ENCODE data around the gene HSPB3. TPM values are rescaled to one million over a fixed set of nuclear protein-coding genes. Genes with fewer than 3 reads are reported as not detected.

The HSPB3 gene
- total RNA-seq, 2 experiments from 2014 or later = not detected

DNA sequence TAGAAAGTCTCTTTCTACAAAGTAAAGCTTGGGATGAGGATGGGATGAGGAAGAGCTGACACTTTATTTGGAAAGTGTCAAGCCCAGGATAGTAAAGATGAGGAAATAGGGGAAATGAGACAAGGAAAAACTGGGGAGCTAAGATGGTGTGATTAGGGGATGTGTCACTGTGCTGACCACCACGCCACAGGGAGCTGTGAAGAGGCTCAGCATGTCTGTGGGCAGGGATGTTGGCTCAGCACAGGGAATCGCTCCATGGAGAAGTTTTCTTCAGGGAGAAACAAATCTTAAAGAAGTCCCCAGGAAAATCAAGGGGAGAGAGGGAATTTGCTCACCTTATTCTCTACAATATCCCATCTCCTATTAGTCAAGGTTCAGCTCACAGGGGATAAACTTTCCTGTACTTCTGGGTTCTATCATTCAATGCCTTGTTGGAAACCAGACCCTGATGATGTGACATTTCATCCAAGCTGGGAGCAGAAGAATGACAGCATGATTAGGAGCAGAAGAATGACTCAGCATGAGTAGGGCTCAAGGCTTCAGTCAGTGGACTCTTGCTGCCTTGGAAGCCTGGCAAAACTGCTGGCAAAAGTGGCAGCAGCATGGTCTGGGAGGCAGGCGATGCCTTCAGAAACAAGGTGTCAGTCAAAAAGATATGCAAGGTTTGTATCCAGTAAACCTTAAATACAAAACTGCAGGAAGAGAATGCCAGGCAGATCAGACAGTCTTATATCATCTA is 4.9 kb downstream of the HSPB3 start:
- Mint-ChIP-seq H3K27me3 (peaks cover 15% of the 10 kb centered on the region), H3K36me3 (ENCODE audit: low read depth) (peaks cover 8% of the 10 kb centered on the region), H3K9me3 (peaks cover 3% of the 10 kb centered on the region), H3K4me1 (ENCODE audit: low read depth) (no peaks in the 10 kb centered on the region), H3K27ac (no peak overlapping the region), H3K4me3 (no peak overlapping the region)
- POLR2A ChIA-PET = no interaction called here
- CTCF ChIA-PET = no interaction called here
- H3K27ac ChIP-seq (ENCODE audit: low read depth in 1 of 2, low read length in 2 of 2) = no peak overlapping the region
- H3K4me3 ChIP-seq (ENCODE audit: low read length) = no peak overlapping the region
- H3K36me3 ChIP-seq (ENCODE audit: insufficient read depth, low read length) = no peaks in the 10 kb centered on the region
- peaks cover 0 to 9% of the 10 kb centered on the region in 2 experiments for H3K27me3 ChIP-seq (ENCODE audit: control insufficient read depth in 1 of 2, insufficient read depth in 2 of 2, low read length in 2 of 2)
- intact Hi-C loops (cut with DNase I, micrococcal nuclease) = no loop called here
- ATAC-seq (ENCODE audit: poor library complexity) = no peak
- peaks cover 3 to 5% of the 10 kb centered on the region in 2 experiments for H3K9me3 ChIP-seq (ENCODE audit: control insufficient read depth in 1 of 2, insufficient read depth in 1 of 2, low read length in 2 of 2)
- TF ChIP-seq CTCF (IDR thresholded peaks at IDR 0.05) = no peak
- DNase-seq = no peak
- H3K4me1 ChIP-seq (ENCODE audit: insufficient read depth, low read length) = no peaks in the 10 kb centered on the region

- Mint-ChIP-seq H3K4me1 (ENCODE audit: low read depth) (no peaks in the 10 kb centered on the region), H3K9me3 (peaks cover 3% of the 10 kb centered on the region), H3K27ac (no peak overlapping the region), H3K36me3 (ENCODE audit: low read depth) (peaks cover 8% of the 10 kb centered on the region), H3K27me3 (peaks cover 9% of the 10 kb centered on the region), H3K4me3 (no peak overlapping the region)
- Histone ChIP-seq H3K27ac (ENCODE audit: low read depth in 1 of 2, low read length in 2 of 2) (no peak overlapping the region), H3K27me3 (ENCODE audit: control insufficient read depth in 1 of 2, insufficient read depth in 2 of 2, low read length in 2 of 2) (peaks cover 0 to 4% of the 10 kb centered on the region in 2 experiments), H3K36me3 (ENCODE audit: insufficient read depth, low read length) (no peaks in the 10 kb centered on the region), H3K9me3 (ENCODE audit: control insufficient read depth in 1 of 2, insufficient read depth in 1 of 2, low read length in 2 of 2) (peaks cover 3 to 5% of the 10 kb centered on the region in 2 experiments), H3K4me1 (ENCODE audit: insufficient read depth, low read length) (no peaks in the 10 kb centered on the region), H3K4me3 (ENCODE audit: low read length) (no peak overlapping the region)
- DNase-seq (no peak), ATAC-seq (ENCODE audit: poor library complexity) (no peak)
- ChIA-PET POLR2A (no interaction called here), CTCF (no interaction called here)
- no peak for TF ChIP-seq CTCF (IDR thresholded peaks at IDR 0.05)
- intact Hi-C loops (cut with DNase I, micrococcal nuclease) = no loop called here
These were observed 6.8 kb downstream of the HSPB3 start for GRCh38 chr5:54462281-54462680.

DNA sequence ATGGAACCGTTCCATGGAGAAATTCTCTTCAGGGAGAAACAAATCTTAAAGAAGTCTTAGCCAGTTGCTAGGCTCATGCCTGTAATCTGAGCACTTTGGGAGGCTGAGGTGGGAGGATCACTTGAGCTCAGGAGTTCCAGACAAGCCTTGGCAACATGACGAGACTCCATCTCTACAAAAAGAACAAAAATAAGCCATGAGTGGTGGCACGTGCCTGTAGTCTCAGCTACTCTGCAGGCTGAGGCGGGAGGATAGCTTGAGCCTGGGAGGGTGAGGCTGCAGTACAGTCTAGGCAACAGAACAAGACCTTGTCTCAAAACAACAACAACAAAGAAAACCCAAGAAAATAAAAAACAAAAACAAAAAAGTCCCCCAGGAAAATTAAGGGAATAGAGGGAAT is 8.2 kb downstream of the HSPB3 start:
- DNase-seq (no peak), ATAC-seq (ENCODE audit: poor library complexity) (no peak)
- ChIA-PET POLR2A (no interaction called here), CTCF (no interaction called here)
- Mint-ChIP-seq H3K27me3 (peaks cover 9% of the 10 kb centered on the region), H3K4me1 (ENCODE audit: low read depth) (no peaks in the 10 kb centered on the region), H3K27ac (no peak overlapping the region), H3K36me3 (ENCODE audit: low read depth) (peaks cover 8% of the 10 kb centered on the region), H3K4me3 (no peak overlapping the region), H3K9me3 (peaks cover 3% of the 10 kb centered on the region)
- Histone ChIP-seq H3K4me3 (ENCODE audit: low read length) (no peak overlapping the region), H3K9me3 (ENCODE audit: control insufficient read depth in 1 of 2, insufficient read depth in 1 of 2, low read length in 2 of 2) (peaks cover 3 to 5% of the 10 kb centered on the region in 2 experiments), H3K4me1 (ENCODE audit: insufficient read depth, low read length) (no peaks in the 10 kb centered on the region), H3K36me3 (ENCODE audit: insufficient read depth, low read length) (no peaks in the 10 kb centered on the region), H3K27me3 (ENCODE audit: control insufficient read depth in 1 of 2, insufficient read depth in 2 of 2, low read length in 2 of 2) (no peaks in the 10 kb centered on the region), H3K27ac (ENCODE audit: low read depth in 1 of 2, low read length in 2 of 2) (no peak overlapping the region)
- intact Hi-C loops (cut with DNase I, micrococcal nuclease) = no loop called here
- no peak for TF ChIP-seq CTCF (IDR thresholded peaks at IDR 0.05)

All from CD4-positive, alpha-beta T cell (primary cell).